ENCODE measurements around the gene JAZF1. TPM values are rescaled to one million over a fixed set of nuclear protein-coding genes. Genes with fewer than 3 reads are reported as not detected.

The JAZF1 gene
- total RNA-seq, 1 donor from 2014 or later, result 4.7 TPM

DNA sequence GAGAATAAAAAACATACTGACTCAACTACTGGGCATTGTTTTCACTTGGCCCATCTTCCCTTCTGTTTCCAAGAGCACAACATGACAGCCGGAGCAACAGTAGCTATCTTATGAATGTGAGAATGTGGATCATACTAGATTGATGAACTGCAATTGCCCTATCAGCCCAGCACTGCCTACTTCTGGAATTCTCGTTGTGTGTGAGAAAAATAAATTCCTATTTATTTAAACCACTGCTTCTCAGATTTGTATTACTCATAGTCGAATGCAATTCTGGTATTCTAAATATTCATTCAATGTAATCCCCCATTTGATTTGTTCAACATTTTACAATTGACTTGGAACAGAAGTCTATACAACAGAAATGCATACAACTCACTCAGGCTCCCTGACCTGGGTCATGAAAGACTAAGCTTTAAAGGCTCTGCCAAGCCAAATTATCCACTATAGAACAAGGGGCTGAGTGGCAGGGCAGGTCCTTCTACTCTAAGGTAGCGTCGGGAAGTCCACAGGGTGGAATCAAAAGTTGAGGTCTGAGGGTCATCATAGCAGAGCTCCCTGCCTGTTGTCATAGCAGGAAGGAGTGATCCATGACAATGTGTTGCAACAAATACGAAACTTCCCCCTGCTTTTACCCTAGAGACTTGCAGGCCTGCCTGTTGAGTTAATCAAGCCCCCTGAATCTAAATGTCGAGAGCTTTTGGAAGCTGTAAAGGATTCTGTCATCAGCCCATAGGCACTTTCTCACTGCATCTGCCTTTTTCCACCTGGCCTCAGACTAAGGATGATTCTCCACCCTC, 12.4 kb upstream of the JAZF1 start:
- intact Hi-C loops (cut with micrococcal nuclease), result no loop called here

DNA sequence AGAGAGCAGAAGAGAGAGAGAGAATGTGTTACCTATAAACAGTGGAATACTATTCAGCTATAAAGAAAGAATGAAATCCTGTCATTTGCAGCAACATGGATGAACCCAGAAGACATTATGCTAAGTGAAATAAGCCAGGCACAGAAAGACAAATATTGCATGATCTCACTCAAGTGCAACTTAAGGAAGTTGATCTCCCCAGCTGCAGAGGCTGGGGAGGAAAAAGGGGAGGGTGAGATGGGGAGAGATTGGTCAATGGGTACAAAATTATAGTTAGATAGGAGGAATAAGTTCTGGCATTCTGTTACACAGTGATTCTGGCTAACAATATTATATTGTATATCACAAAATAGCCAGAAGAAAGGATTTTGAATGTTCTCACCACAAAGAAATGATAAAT, 11.2 kb upstream of the JAZF1 start:
- intact Hi-C loops (cut with micrococcal nuclease), result no loop called here

- intact Hi-C loops (cut with micrococcal nuclease), result no loop called here
Measured at GRCh38 chr7:28191184-28191583, 10.6 kb upstream of the JAZF1 start.

- intact Hi-C loops (cut with micrococcal nuclease), result no loop called here
Measured at GRCh38 chr7:28190077-28190710, 9.6 kb upstream of the JAZF1 start.

DNA sequence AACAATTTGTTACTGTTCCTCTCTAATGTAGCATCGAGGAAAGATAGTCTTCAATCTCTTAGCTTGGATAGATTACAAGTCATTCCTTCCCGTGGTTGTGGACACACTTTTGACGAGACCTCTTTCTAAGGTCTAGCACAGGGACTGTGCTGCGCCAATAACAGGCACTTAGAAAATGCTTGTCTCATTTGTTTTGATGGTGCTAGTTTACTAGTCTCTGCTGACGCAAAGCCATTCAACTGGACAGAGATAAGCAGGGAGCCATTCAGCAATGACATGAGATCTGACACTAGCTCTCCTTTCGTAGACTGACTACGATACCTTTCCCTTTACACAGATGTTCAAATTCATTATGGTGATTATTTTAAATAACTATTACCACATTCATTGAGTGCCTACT, 6.4 kb upstream of the JAZF1 start:
- intact Hi-C loops (cut with micrococcal nuclease), result no loop called here

- intact Hi-C loops (cut with micrococcal nuclease), result no loop called here
Measured at GRCh38 chr7:28183627-28184026, 3.0 kb upstream of the JAZF1 start.

GRCh38 chr7:28182071-28182471, 1.5 kb upstream of the JAZF1 start:
- intact Hi-C loops (cut with micrococcal nuclease), result no loop called here

- intact Hi-C loops (cut with micrococcal nuclease), result no loop called here
Measured at GRCh38 chr7:28181416-28181815, 821 bp upstream of the JAZF1 start.

- intact Hi-C loops (cut with micrococcal nuclease), result no loop called here
Measured at GRCh38 chr7:28180031-28180363, 598 bp downstream of the JAZF1 start.

DNA sequence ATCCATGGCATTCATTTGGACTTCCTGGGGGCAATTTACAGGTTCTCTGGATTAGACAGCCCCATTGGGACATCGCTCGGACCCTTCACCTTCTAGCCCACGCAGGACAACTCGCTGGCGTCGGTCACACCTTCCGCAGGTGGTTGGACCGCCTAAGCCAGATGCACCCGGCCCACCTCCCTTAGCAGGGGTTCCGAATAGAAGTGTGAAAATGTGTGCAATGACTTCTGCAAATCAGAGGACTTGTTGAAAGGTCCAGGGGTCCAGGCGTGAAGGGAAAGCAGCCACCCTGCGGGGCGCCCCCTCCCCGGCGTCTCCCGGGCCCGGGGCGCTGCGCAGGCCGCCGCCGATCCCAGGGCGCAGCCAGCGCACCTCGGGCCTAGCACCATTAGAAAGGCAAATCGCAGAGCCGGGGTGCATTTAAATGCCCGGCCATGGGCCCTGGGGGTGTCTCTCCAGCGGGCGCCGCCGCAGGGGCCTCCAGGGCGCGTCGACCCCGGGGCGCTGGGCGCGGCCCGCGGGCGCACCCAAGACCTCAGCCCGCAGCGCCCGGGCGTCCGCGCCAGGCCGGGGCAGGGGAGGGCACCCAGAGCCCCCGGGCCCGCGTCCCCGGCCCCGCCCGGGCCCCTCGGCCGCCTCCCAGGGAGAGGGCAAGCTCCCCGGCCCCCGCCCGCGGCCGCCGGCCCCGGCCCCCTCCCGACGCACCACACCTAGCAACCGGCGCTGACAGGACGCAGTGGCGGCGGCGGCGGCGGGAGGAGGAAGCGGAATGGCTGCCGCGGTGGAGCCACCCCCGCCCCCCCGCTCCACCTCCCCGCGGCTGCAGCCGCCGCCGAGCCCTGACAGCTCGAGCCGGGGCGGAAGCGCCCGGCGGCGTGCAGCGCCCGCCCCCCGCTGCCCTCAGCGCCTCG, 1.2 kb downstream of the JAZF1 start:
- intact Hi-C loops (cut with micrococcal nuclease), result loop anchor here (1.0 to 5.0 kb wide), 6 partner anchors 27 to 1317 kb away; partner anchors contain the start of genes HIBADH, SKAP2 and TAX1BP1

GRCh38 chr7:28178599-28178998, 2.0 kb downstream of the JAZF1 start:
- intact Hi-C loops (cut with micrococcal nuclease), result loop anchor here (2.0 to 5.0 kb wide), 3 partner anchors 436 to 1316 kb away; partner anchors contain the start of genes SKAP2 and TAX1BP1

DNA sequence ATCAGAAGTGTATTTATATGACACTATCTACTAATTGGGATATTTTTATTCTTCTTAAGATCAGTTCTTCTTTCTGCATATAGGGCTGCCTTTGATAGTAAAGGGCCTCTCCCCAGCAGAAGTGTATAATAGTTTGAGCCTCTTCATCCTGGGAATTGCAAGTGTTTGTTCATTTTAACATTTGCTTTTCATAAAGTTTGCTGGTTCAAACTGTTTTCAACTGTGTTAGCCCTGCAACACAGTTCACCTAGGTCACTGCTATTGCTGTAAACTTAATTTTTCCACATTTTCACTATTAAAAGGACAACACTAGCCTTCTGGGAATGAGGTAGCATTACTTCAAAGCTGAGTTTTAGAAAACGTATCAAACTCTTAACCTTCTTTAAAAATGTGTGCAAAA, 2.8 kb downstream of the JAZF1 start:
- intact Hi-C loops (cut with micrococcal nuclease), result loop anchor here (1.0 to 5.0 kb wide), 5 partner anchors 9 to 1316 kb away; partner anchors contain the start of genes SKAP2 and TAX1BP1

DNA sequence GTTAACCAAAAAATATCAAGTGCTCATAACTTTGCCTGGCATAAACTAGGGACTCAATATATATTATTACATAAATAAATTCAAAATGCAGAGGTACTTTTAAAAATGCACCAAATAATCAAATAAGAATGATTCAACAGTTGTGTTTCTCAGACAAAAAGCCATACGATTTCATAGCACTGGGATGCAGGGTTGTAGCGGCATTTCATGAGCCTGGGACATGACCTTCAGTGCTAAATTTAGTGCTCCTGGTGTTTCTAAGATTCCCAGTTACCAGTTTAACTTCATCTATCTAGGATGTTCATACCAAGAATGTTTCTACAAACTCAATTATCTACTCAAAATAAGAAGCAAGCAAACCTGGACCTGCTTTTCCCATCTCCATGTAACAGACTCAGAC, 4.0 kb downstream of the JAZF1 start:
- intact Hi-C loops (cut with micrococcal nuclease), result loop anchor here (1.0 to 5.0 kb wide), 4 partner anchors 7 to 1314 kb away; partner anchors contain the start of genes SKAP2 and TAX1BP1

GRCh38 chr7:28176174-28176573, 4.4 kb downstream of the JAZF1 start:
- intact Hi-C loops (cut with micrococcal nuclease), result loop anchor here (5.0 kb wide), 2 partner anchors 434 to 1314 kb away; partner anchors contain the start of genes SKAP2 and TAX1BP1

DNA sequence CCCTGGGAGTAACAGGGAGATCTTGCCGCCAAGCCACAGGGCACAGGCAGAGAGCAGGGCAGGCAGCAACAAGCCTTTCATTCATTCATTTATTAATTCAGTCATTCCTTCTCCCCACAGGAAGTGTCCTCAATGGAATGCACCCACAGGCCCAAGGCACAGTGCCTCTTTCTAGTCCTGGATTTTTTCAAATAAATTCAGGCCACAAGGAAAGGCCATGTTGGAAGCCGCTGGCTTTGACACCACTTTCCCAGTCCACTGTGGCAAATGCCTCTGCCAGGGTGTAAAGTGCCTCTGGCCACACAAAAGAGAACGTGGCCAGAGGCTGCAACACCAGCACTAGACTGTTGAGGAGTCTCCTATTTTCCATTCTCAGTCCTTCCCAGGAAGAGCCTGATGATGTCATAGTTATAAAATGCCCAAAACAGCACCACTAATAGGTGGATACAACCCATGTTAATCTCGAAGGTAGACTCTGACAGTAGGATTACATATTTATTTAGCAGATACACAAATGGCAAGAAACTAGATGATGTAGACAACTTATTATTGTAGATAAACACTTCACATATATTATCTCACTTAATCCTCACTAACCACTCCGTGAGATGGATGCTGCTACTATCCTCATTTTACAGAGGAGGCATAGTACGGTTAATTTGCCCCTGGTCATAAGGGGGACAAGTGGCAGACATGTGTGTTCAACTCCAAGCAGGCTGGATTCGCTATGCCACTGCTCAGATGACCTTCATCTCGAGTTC, 5.5 kb downstream of the JAZF1 start:
- intact Hi-C loops (cut with micrococcal nuclease), result loop anchor here (5.0 kb wide), 2 partner anchors 433 to 1313 kb away; partner anchors contain the start of genes SKAP2 and TAX1BP1

DNA sequence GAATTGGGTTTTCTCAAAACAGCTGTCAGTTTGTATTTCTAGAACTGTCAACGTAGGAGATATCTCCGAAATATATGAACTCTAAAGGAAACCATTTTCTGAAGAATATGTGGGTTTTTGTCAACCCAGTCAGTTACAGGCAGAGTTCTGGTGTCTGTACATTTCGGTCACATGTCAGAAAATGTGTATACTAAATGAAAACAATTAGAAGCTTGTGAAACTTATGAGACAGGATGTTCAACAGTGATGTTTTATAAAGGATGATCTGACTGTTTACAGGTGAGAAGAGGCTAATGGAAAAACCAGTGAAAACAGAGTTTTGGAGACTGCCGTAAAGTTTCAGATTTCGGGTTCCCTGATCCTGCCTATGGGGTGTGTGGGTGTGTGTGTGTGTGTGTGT, 6.2 kb downstream of the JAZF1 start:
- intact Hi-C loops (cut with micrococcal nuclease), result no loop called here

DNA sequence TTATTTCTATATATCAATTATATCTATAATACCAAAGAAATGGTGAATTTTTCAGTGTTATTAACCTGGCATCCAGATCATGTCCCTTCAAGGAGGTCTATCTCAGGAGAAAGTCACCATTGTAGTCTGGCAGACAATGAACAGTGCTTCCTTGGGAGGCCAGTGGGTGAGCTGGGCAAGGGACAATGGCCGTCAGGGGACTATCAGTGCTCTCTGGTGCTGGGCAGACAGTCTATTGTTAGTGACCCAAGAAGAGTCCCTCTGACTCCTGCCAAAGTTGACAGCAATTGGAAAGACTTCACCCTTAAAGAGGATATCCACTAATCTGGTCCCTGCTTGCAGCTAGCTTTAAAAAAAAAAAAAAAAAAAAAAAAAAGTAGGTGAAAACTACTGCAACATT, 7.1 kb downstream of the JAZF1 start:
- intact Hi-C loops (cut with micrococcal nuclease), result no loop called here

GRCh38 chr7:28172958-28173357, 7.6 kb downstream of the JAZF1 start:
- intact Hi-C loops (cut with micrococcal nuclease), result no loop called here

DNA sequence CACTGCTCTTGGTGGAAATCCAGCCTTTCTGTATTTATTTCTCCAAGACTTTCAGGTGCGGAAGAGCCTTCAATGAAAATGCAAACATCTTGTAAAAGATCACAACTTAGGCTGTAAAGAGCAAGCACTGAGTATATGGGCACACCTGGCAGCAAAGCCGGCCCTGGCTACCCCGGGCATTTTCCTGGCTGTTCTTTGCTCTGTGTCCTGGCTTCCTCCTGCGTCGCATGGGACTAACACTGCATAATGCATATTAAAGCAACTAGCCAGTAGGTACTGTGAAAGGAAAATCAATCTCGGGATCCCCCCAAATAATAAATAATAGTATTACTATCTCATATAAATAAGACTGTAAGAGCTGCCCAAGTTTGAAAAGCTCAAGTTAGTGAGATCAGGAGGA, 9.9 kb downstream of the JAZF1 start:
- intact Hi-C loops (cut with micrococcal nuclease), result no loop called here

DNA sequence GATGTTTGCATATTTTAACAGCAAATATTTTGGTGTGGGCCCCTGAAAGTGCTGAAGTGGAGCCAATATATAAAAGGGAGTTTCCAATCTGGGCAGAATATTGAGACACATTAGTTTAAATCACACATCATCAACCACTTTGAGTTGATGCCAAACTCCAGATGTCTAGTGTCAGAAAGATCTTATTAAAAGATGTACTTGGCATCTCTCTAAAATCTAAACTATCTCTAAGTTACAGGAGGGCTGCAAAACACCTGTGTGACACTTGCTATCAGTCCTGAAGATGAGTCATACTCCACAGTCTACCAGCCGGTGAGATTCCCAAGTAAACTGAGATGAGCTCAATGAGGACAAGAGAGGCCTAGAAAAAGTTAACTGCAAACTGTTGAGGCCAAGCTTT, 11.4 kb downstream of the JAZF1 start:
- intact Hi-C loops (cut with micrococcal nuclease), result loop anchor here (1.0 kb wide), 1 partner anchor 8 kb away; no protein-coding TSS in a partner anchor

Measured in T-helper 1 cell treated with Interleukin-12 subunit alpha and Interleukin-12 subunit beta and Interleukin-4 antibody, amounts not matched to agents 30 ng/mL and 1 ng/mL, for 36 hours (primary cell).